ENCODE results near the gene OR2F2.

Gene OR2F2

DNA sequence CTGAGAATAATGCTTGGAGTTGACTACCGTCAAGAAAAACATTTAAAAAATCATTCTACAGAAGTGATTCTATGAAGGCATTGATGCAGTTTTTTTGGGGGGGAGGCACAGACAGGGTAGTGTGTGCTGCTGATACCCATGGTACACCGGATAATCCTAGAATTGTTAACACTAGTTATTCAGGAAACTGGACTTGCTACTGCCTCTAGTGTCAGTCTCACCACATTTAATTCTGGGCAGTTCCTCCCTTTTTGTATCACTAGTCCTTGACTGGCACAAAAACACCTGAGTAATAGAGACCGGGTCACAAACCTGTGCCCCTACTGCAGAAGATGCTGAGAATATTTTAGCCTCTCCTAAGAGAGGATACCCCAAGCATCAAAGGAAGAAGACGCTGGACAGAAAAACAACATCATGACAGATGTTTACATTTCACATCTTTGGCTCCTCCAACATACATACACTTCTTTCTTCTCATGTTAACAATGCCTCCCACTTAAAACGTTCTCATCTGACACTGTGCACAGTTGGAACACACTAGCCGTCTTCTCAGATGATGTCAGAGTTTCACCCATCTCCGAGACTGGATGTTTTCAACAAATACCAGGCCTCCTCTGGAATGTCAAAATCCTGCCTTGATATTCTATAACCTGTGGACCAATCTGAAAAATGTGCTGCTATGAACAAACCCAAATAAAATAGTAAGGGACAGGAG, 19.9 kb upstream of the OR2F2 start:
- no peak for DNase-seq

GRCh38 chr7:143924851-143925250, 10.2 kb upstream of the OR2F2 start:
- no peak for DNase-seq

- DNase-seq = no peak
Measured at GRCh38 chr7:143929224-143929920, 5.7 kb upstream of the OR2F2 start.

DNA sequence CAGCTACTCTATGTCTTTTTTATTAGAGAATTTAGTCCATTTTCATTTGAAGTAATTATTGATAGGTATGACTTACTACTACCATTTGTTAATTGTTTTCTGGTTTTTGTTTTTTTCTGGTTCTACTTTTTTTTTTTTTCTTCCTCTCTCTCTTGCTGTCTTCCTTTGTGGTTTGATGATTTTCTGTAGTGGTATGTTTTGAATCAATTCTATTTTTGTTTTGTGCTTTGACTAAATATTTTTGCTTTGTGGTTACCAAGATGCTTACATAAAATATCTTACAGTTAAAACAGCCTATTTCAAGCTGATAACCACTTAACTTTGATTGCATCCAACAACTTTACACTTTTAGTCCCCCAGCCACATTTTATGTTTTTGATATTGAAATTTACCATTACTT, 3.3 kb upstream of the OR2F2 start:
- DNase-seq = no peak

GRCh38 chr7:143936087-143937009, 1.3 kb downstream of the OR2F2 start:
- DNase-seq = no peak

DNA sequence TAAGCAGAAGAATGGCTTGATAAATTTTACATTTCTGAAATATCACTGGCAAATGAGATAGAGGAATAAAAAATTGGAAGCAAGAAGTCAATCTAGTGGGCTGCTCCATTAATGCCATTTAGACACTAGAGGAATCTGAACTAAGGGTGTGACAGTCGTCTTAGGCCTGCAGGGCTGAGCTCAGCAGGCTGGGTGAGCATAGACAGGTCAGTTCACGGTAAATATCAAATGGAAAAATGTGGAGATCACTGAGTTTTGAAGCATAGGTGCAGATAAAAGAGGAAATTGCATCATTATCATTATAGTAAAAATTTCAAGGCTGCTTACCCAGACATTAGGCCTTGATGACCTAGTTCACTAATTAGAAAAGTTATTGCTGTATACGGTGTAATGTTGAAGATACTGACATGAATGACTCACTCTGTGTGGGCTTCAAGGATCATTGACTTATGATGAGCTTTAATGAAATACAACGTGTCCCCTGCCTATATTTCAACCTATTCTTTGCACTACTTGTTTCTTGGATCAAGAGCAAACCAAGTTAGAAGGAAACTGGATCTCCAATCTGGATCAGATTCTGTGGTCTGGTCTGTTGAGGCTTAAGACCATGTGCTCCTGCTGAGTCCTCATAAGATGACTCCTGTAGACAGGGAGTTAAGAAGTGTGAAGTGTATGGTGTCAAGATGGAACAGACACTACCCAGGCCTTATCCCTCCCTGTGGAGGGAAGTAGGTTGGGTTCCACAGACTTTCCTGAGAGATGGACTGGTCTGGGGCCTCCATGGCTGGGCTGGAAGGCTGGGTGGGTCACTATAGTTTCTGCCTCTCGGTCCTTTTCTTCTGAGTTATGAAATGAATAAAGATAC, 3.6 kb downstream of the OR2F2 start:
- DNase-seq = no peak

DNA sequence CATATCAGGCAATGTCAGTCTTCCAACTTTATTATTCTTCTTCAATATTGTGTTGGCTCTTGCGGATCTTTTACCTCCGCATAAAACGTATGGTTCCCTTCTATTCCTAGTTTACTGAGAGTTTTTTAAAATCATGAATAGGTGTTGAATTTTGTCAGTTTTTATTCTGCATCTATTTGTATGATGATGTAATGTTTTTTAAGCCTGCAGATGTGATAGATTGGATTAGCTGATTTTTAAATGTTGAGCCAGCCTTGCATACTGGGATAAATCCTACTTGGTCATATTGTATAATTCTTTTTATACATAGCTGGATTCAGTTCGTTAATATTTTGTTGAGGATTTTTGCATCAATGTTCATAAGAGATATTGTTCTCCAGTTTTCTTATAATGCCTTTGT, 10.4 kb downstream of the OR2F2 start:
- no peak for DNase-seq

DNA sequence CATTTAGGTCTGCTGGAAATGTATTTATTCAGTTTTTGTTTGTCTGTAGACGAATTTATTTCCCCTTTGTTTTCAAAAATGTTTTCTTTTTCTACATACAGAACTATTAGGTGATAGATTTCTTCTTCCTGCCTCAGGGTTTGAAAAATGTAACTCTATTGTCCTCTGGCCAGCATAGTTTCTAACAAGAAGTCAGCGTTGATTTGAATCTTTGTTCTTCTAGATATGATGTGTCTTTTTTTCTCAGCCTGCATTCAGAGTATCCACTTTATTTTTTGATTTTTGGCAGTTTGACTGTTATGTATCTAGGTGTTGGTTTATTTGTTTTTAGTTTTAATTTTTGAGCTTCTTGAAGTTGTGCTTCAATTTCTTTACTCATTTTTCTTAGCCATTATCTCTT, 12.1 kb downstream of the OR2F2 start:
- DNase-seq = no peak

- DNase-seq = no peak
Measured at GRCh38 chr7:143948733-143949132, 13.7 kb downstream of the OR2F2 start.

- DNase-seq = no peak
Measured at GRCh38 chr7:143953421-143953820, 18.4 kb downstream of the OR2F2 start.

- no peak for DNase-seq
Measured at GRCh38 chr7:143954135-143954534, 19.1 kb downstream of the OR2F2 start.

DNA sequence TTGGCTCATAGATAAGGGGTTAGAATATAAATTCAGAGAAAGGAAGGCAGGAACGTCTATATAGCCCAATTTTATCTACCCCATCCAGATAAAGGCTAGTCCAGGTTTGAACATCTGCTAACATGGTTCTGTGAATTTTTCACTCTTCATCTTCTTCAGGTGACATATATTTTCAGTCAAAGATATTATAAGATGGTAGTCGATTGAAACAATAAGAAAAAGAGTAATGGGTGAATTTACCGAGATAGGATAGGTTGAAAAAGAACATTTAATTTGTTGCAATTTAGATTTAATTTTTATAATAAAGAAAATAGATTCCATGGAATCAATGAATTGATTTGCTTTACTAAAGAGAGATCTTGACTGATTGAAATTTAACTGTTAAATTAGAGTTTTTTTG, 19.5 kb downstream of the OR2F2 start, which contains the start of gene OR2F1:
OR2F1 (plus strand) TSS at position 301 of the 400 bp plus-strand sequence. CDS start 5,127 bp downstream, outside the sequence.
- DNase-seq = no peak

GRCh38 chr7:143958781-143959180, 23.7 kb downstream of the OR2F2 start:
- DNase-seq = no peak

GRCh38 chr7:143960813-143961610, 26.0 kb downstream of the OR2F2 start:
- no peak for DNase-seq

DNA sequence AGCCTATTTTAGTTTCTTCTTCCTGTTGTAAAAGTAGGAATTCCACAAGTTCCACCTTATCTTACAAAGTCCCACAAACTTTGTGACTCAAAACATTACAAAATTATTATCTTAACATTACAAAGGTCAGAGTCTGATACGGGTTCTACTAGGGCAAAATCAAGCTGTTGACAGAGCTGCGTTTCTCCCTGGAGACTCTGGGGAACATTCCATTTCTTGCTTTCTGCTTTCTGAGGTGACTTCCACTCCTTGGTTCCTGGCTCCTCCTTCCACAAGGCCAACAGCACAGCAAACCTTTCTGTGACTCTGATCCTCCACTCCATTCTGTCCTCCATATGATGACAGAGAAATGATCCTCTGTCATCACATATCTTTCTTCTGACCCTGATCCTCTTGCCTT, 30.2 kb downstream of the OR2F2 start:
- no peak for DNase-seq

DNA sequence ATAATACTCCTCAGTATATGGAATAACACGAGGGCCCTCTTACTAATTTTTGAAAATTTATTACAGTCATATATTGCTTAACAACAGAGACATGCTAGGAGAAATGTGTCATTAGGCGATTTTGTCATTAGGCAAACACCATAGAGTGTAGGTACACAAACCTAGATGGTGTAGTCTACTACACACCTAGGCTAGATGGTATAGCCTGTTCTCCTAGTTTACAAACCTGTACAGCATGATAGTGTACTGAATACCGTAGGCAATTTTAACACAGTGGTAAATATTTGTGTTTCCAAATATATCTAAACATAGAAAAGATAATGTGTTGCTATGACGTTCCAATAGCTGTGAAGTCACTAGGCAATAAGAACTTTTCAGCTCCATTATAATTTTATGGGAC, 32.4 kb downstream of the OR2F2 start:
- no peak for DNase-seq

DNA sequence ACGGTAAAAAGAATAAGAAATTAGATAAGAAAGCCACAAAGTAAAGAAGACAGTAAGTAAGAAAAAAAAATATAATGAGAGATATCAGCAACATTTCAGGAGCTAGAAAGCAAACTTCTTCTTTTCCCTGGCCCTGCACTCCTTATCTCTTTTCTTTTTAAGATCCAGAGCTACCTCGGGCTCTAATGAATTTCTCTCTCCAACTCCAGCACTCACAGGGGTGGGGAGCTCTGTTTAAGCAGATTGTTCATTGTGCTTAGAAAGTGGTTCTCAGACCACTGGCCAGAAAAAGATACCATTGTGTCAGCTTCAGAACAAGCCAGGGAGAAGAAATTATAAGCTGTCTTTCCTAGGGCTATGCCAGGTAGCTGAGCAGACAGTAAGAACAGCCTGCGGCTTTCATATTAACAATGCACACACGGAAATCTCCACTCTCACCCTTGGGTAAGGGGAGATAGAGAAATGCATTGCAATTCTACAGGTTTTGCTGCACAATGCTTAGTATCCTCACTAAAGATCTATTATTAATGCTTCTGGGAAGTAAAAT, 38.9 kb downstream of the OR2F2 start:
- DNase-seq = no peak

DNA sequence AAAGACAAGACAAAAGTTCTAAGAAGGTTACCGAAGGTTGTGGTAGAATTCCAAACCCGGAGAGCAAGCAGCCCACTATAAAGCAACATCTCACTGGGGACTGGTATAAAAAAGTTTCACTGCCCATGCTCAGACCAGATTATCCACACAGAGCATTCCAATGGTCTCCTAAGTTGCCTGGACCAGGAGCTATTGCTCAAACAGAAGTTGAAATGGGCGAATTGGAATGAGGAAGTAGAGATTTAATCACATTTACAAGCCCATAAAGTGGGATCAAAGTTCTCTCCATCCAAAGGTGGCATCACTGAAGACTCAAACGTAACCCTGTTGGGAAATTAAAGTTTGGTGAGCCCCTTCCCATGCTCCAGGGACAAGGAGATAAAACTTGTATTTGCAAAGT, 39.4 kb downstream of the OR2F2 start:
- no peak for DNase-seq

DNA sequence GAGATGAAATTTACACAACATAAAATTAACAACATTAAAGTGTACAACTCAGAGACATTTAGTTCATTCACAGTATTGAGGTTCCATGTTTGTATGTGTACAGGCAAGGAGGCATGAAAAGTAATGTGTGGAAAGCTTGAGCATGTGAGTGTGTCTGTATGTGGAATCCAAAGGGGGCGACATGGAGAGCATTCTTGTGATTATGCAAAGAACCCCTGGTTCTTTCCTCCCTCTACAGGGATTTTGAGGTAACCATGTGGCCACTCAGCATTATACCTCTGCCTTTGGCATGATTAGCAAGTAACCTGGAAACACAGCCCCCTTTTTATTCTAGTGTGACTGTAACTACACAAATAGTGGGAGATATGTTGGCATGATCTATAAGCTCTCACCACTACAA, 40.6 kb downstream of the OR2F2 start:
- no peak for DNase-seq

GRCh38 chr7:143978585-143978984, 43.6 kb downstream of the OR2F2 start:
- no peak for DNase-seq

- DNase-seq = no peak
Measured at GRCh38 chr7:143979359-143979758, 44.3 kb downstream of the OR2F2 start.

Data from activated CD4-positive, alpha-beta T cell treated with anti-CD3 and anti-CD28 coated beads, Interleukin-2, amount 50 U/mL, for 4 hours (primary cell).